Measurements from ENCODE around the gene EFNA5. TPM values are rescaled to one million over a fixed set of nuclear protein-coding genes. Genes with fewer than 3 reads are reported as not detected.
A peak's percentile ranks its signal among the peaks of the same experiment; 100 is the strongest.

EFNA5 gene
- total RNA-seq, 2 donors from 2014 or later: 6.0 to 13.5 TPM

DNA sequence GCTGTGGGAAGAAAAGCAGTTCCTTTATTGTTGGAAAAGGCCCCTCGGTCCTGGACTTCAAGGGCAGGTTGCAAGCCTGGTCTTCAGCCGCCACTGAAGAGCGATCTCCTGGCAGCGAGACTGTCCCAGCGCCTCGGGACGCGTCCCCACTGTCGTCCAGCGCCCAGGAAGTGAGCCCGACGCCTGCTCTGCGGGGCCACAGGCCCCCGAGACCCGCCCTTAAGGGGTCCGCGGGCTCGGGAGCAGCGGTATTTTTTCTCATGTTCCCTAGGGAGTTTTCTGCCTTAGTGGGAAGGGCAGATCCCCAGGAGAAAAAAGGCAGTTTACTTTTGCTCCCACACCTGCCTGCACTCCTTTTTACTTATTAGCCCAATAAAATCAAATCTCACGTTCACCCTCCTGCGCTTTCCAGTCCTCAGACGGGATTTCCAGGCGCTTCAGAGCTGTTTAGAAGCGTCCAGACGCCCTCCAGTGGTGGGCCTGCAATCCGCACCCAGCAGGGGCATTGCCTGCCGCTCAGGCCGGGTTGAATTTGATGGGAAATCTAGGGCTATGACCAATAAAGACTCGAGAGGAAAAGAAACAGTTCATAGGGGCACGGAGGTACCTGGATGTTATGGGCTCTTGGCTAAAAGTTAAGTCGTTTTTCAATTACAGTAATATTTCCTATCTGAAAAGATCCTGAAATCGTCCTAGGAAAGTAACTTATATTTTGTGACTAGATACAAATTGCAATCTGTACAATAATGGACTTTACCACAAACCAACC lies 2.8 kb upstream of the EFNA5 start:
- Histone ChIP-seq H3K9me3 (no peaks in the 10 kb centered on the region), H3K4me1 (ENCODE audit: control insufficient read depth in 1 of 2, low read depth in 2 of 2) (no peaks in the 10 kb centered on the region), H3K4me3 (peak overlapping the region; percentile 77), H3K36me3 (no peaks in the 10 kb centered on the region), H3K27ac (peak overlapping the region; percentile 62 to 76), H3K27me3 (replicated peaks; ENCODE audit: insufficient read depth) (no peaks in the 10 kb centered on the region)
- ATAC-seq (ENCODE audit: insufficient number of reproducible peaks, low FRiP score, low read depth) (no peak), DNase-seq (ENCODE audit: low spot score) (peak; percentile 43)
- TF ChIP-seq, protein P1, sequence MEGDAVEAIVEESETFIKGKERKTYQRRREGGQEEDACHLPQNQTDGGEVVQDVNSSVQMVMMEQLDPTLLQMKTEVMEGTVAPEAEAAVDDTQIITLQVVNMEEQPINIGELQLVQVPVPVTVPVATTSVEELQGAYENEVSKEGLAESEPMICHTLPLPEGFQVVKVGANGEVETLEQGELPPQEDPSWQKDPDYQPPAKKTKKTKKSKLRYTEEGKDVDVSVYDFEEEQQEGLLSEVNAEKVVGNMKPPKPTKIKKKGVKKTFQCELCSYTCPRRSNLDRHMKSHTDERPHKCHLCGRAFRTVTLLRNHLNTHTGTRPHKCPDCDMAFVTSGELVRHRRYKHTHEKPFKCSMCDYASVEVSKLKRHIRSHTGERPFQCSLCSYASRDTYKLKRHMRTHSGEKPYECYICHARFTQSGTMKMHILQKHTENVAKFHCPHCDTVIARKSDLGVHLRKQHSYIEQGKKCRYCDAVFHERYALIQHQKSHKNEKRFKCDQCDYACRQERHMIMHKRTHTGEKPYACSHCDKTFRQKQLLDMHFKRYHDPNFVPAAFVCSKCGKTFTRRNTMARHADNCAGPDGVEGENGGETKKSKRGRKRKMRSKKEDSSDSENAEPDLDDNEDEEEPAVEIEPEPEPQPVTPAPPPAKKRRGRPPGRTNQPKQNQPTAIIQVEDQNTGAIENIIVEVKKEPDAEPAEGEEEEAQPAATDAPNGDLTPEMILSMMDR (IDR thresholded peaks at IDR 0.05): peak; percentile 94

DNA sequence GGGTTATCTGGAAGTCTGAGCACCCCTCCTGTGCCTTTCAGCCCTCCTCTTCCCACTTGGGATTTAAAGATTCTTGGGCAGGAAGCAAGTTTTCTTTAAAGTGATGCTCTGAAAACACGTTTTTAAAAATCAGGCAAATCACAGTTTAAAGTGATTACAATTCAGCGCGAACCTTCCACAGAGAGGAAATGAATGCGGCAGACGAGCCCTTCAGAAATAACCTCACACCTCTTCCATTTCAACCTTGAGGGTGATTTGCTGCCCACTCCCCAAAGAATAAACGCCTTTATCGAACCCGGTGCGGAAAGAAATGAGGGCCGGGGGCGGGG lies 2.3 kb upstream of the EFNA5 start:
- Histone ChIP-seq H3K4me1 (ENCODE audit: control insufficient read depth in 1 of 2, low read depth in 2 of 2) (no peaks in the 10 kb centered on the region), H3K27me3 (replicated peaks; ENCODE audit: insufficient read depth) (no peaks in the 10 kb centered on the region), H3K4me3 (peak overlapping the region; percentile 77), H3K9me3 (no peaks in the 10 kb centered on the region), H3K27ac (peak overlapping the region; percentile 62 to 76), H3K36me3 (no peaks in the 10 kb centered on the region)
- TF ChIP-seq, protein P1 (IDR thresholded peaks at IDR 0.05): no peak
- ATAC-seq (ENCODE audit: insufficient number of reproducible peaks, low FRiP score, low read depth) (no peak), DNase-seq (ENCODE audit: low spot score) (no peak)

DNA sequence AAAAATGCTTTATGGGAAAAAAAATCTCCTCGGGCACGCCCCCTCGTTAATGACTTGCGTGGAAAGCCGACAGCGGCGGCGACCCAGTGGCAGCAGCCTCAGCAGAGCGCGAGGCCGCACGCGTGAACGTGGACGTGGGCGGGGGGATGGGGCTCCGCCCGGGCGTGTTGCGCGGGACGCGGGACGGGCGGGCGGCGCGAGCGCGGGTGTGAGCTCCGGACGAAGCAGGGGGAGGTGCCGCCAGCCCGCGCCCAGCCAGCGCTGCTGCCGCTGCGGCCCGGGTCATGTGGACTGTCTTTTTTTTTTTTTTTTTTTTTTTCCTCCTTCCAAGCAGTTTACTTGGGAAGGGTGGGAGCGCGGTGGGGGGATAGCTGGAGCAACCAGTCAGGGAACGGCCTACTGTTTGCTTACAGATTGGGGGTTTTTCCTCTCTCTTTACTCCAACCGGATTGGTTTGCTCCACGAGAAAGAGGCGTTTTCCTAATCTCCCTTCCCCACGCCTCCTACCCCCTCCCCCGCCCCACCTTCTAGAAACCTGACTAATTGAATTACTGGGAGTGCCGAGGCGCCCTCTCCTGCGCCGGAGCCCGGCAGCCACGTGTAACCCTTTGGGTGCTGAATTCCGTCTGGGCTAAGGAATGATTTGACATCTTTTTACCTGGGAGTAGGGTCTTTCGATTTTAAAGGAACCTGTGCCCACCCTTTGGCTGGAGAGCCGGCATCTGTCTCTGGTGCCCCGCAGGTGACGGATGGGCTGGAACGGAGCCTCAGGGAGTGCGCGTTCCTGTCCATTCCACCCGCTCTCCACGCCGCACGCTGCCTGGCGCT lies 1.7 kb upstream of the EFNA5 start:
- H3K4me3 ChIP-seq: peak overlapping the region; percentile 77
- no peaks in the 10 kb centered on the region for H3K27me3 ChIP-seq (replicated peaks; ENCODE audit: insufficient read depth)
- DNase-seq (ENCODE audit: low spot score): peak; percentile 65
- peak overlapping the region; percentile 76 to 87 for H3K27ac ChIP-seq
- no peaks in the 10 kb centered on the region for H3K9me3 ChIP-seq
- ATAC-seq (ENCODE audit: insufficient number of reproducible peaks, low FRiP score, low read depth): peak; percentile 83
- no peaks in the 10 kb centered on the region for H3K36me3 ChIP-seq
- TF ChIP-seq, protein P1 (IDR thresholded peaks at IDR 0.05): no peak
- peaks cover 0 to 2% of the 10 kb centered on the region in 2 donors for H3K4me1 ChIP-seq (ENCODE audit: control insufficient read depth in 1 of 2, low read depth in 2 of 2)

DNA sequence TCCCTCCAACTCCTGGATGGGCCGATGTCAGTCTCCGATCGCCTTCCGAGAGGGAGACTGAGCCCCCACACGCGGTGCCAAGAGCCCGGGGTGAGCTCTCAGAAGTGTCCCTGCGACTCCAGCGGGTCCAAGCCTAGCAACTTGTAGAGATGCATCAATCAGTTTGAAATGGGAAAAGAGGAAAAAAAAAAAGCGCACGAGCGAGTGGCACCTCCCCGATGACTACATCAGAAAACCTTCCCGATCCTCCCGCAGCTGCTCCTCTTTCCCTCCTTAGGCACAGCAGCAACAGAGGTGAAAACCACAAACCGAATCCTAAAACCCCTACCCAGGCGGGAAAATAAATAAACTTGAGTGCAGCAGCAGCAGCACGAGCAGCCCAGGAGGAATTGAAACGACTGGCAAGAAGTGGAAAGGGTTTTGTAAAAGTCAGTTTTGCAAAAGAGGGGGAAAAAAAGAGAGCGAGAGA lies 1.0 kb upstream of the EFNA5 start:
- ATAC-seq (ENCODE audit: insufficient number of reproducible peaks, low FRiP score, low read depth) (no peak), DNase-seq (ENCODE audit: low spot score) (no peak)
- Histone ChIP-seq H3K27me3 (replicated peaks; ENCODE audit: insufficient read depth) (no peaks in the 10 kb centered on the region), H3K36me3 (no peaks in the 10 kb centered on the region), H3K9me3 (no peaks in the 10 kb centered on the region), H3K4me1 (ENCODE audit: control insufficient read depth in 1 of 2, low read depth in 2 of 2) (peaks cover 0 to 8% of the 10 kb centered on the region in 2 donors), H3K4me3 (peak overlapping the region; percentile 77), H3K27ac (peak overlapping the region; percentile 76 to 87)
- TF ChIP-seq, protein P1 (IDR thresholded peaks at IDR 0.05): no peak
